ACC112 (cell line): ENCODE results near the gene GNPTAB.
"Not testable (repeated sequence)": the region's sequence is repeated elsewhere in the genome, so short reads cannot be mapped to it uniquely, and the experiment has no call there.

Source experiments
- H2AFZ ChIP-seq: fragments of 200-600 bp; sonication (generic); one replicate; pipeline ENCODE4 v1.6.0; 2017; ENCODE audit warnings: antibody characterized with exemption, low read length; ENCODE audit not compliant: unreplicated experiment
- H3K27ac ChIP-seq: fragments of 200-600 bp; sonication (generic); 2 replicates; pipeline ENCODE4 v1.5.1; 2014; ENCODE audit warnings: low read depth, mild to moderate bottlenecking, antibody characterized with exemption, low read length, moderate library complexity
- H3K27me3 ChIP-seq: fragments of 200-600 bp; sonication (generic); 2 replicates; pipeline ENCODE4 v1.6.1; 2014; ENCODE audit warnings: mild to moderate bottlenecking, antibody characterized with exemption, low read length, moderate library complexity, mixed read lengths; ENCODE audit not compliant: insufficient read depth
- H3K36me3 ChIP-seq: fragments of 200-600 bp; sonication (generic); 2 replicates; pipeline ENCODE4 v1.6.1; 2016; ENCODE audit warnings: mild to moderate bottlenecking, antibody characterized with exemption, low read length, moderate library complexity, mixed read lengths; ENCODE audit not compliant: insufficient read depth
- H3K4me1 ChIP-seq: fragments of 200-600 bp; sonication (generic); one replicate; pipeline ENCODE4 v1.6.1; 2016; ENCODE audit warnings: low read length, mixed read lengths; ENCODE audit not compliant: insufficient read depth, unreplicated experiment, control insufficient read depth
- H3K4me3 ChIP-seq: fragments of 200-600 bp; sonication (generic); 2 replicates; pipeline ENCODE4 v1.5.1; 2014; ENCODE audit warnings: mild to moderate bottlenecking, low read depth, low read length
- H3K79me2 ChIP-seq: fragments of 200-600 bp; sonication (generic); one replicate; pipeline ENCODE4 v1.6.0; 2016; ENCODE audit warnings: low read length; ENCODE audit not compliant: control insufficient read depth, unreplicated experiment, insufficient read depth

The GNPTAB gene

DNA sequence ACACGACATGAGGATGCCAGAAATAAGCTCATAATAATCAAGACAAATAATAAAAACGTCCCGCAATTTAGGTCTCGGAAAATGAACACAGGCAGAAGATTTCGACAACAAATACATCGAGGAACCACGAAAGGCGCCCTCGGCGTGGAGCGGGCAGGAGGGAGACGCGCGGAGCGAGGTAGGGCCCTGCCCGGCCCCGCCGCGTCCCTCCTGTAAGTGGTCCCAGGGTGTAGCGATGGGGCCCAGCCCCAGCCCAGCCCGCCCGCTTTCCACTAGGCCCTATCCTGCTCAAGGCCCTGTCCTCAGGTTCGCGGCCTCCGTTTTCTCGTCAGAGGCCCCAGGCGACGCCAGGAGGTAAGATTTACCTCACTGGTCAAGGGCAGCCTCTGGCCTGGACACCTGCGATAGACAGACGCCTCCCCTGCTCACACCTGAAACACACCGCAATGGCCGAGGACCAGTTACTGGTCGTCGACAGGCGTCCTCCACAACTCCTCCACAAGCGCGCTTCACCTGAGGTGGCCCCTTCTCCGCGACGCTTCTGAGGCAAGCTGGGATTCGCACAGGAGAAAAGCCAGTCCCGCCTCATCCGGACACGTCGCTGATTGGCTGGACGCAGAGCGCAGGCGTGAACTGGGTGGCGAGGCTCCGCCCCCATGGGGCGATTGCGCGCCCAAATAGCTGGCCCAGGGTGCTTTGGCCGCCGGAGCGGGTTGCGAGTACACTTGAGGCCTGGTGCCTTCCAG lies 91.7 kb downstream of the GNPTAB start, which contains the start of gene SYCP3:
Gene SYCP3, minus strand, starts transcription at position 543 of the 746 bp plus-strand sequence. CDS start 1,527 bp downstream, outside the sequence.
- H3K27me3 ChIP-seq = no peaks in the 10 kb centered on the region
- no peaks in the 10 kb centered on the region for H3K79me2 ChIP-seq
- no peak within 1 kb of the TSS for H3K4me3 ChIP-seq
- H3K36me3 ChIP-seq = peaks cover 2% of the 10 kb centered on the region; the same call in 1 of the 2 replicates
- no peak within 1 kb of the TSS for H2AFZ ChIP-seq
- H3K4me1 ChIP-seq = no peaks in the 10 kb centered on the region
- H3K27ac ChIP-seq = no peak within 1 kb of the TSS

- no peaks in the 10 kb centered on the region for H3K27me3 ChIP-seq
- no peaks in the 10 kb centered on the region for H3K79me2 ChIP-seq
- no peak overlapping the region for H2AFZ ChIP-seq
- peaks cover 2% of the 10 kb centered on the region; the same call in 1 of the 2 replicates for H3K36me3 ChIP-seq
- H3K4me3 ChIP-seq = no peak overlapping the region
- H3K4me1 ChIP-seq = no peaks in the 10 kb centered on the region
- H3K27ac ChIP-seq = no peak overlapping the region
These were observed 93.3 kb downstream of the GNPTAB start for GRCh38 chr12:101737476-101737875.

DNA sequence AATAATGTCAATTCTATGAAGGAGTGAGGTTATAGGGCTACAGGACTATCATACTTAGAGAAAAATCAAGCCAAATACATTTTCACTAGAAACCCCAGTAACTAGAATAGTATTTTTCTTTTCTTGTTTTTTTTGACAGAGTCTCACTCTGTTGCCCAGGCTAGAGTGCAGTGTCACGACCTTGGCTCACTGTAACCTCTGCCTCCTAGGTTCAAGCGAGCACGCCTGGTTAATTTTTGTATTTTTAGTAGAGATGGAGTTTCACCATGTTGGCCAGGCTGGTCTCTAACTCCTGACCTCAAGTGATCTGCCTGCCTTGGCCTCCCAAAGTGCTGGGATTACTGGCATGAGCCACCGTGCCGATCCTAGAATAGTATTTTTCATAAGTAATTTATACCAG lies 96.3 kb downstream of the GNPTAB start:
- H3K27ac ChIP-seq, H2AFZ ChIP-seq: not testable (repeated sequence)

DNA sequence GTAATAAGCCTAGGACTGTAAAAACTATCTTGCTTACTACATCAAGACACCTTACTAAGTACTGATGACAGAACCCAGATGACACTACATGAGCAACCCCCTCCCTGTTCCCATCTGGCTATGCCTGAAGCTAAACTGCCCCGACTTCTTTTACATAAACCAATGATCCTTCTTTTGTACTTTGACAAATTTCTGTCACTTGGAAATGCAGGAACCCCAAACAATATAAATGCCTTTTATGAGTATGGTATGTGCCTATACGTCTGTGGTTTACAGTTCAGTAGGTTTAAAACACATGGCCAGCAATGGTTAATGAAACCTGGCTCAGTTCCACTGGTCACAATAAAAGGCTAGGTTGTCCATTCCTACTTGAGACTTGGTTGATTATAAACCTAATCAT lies 97.6 kb downstream of the GNPTAB start:
- Histone ChIP-seq H3K4me1 (no peaks in the 10 kb centered on the region), H3K79me2 (no peaks in the 10 kb centered on the region), H2AFZ (no peak overlapping the region), H3K27me3 (no peaks in the 10 kb centered on the region), H3K27ac (no peak overlapping the region), H3K4me3 (no peak overlapping the region), H3K36me3 (no peaks in the 10 kb centered on the region)

More for the DNA sequence above, 96.3 kb downstream of the GNPTAB start:
- H3K4me1 ChIP-seq, H3K36me3 ChIP-seq, H3K79me2 ChIP-seq, H3K27me3 ChIP-seq, H3K4me3 ChIP-seq: not testable (repeated sequence)

- no peaks in the 10 kb centered on the region; the same call in 1 of the 2 replicates for H3K36me3 ChIP-seq
- no peak overlapping the region for H2AFZ ChIP-seq
- no peaks in the 10 kb centered on the region for H3K27me3 ChIP-seq
- H3K79me2 ChIP-seq = no peaks in the 10 kb centered on the region
- H3K4me1 ChIP-seq = no peaks in the 10 kb centered on the region
- H3K27ac ChIP-seq = no peak overlapping the region
- no peak overlapping the region for H3K4me3 ChIP-seq
These were observed 98.4 kb downstream of the GNPTAB start for GRCh38 chr12:101732318-101732717.

- no peaks in the 10 kb centered on the region for H3K4me1 ChIP-seq
- H3K4me3 ChIP-seq = no peak overlapping the region
- H3K79me2 ChIP-seq = no peaks in the 10 kb centered on the region
- H3K27me3 ChIP-seq = no peaks in the 10 kb centered on the region
- H2AFZ ChIP-seq = no peak overlapping the region
- H3K36me3 ChIP-seq = no peaks in the 10 kb centered on the region; the same call in 1 of the 2 replicates
- no peak overlapping the region for H3K27ac ChIP-seq
These were observed 100.9 kb downstream of the GNPTAB start for GRCh38 chr12:101729842-101730241.

DNA sequence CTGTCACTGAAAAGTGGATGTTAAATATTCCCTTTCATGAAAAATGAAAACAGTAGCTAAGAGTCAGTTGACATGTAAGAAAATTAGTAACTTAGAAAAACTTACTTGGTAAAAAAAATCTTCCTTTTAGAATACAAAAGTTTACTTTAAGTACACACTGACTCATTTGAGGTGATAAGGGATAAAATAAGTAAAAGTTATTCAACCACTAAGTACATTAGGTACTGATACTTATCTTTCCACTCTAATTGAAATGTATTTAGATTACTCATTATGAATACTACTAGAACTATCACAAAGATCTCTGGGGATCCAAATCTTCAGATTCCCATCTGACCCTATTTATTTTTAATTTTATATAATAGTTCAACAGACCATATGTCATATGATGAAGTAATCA lies 103.7 kb downstream of the GNPTAB start:
- Histone ChIP-seq H3K79me2 (no peaks in the 10 kb centered on the region), H3K4me1 (no peaks in the 10 kb centered on the region), H3K27ac (no peak overlapping the region), H3K27me3 (no peaks in the 10 kb centered on the region), H2AFZ (no peak overlapping the region), H3K4me3 (no peak overlapping the region), H3K36me3 (no peaks in the 10 kb centered on the region; the same call in 1 of the 2 replicates)

DNA sequence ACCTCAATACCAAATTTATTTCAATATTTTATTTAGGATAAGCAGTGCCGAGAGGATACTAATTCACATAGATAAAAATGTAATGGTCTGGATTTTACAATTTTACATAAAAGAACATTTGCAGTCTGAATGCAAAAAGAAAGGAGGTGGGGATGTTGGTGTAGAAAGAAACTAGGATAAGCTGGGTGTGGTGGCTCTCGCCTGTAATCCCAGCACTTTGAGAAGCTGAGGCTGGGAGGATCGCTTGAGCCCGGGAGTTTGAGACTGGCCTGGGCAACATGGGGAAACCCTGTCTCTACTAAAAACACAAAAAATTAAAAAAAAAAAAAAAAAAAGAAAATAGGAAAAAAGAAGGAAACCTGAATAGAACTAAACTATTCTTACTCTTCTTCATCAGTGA lies 108.4 kb downstream of the GNPTAB start:
- H3K4me3 ChIP-seq = no peak overlapping the region
- no peak overlapping the region for H2AFZ ChIP-seq
- peaks cover 4% of the 10 kb centered on the region for H3K4me1 ChIP-seq
- H3K36me3 ChIP-seq = no peaks in the 10 kb centered on the region; the same call in 1 of the 2 replicates
- H3K27ac ChIP-seq = no peak overlapping the region
- H3K27me3 ChIP-seq = no peaks in the 10 kb centered on the region
- H3K79me2 ChIP-seq = no peaks in the 10 kb centered on the region

DNA sequence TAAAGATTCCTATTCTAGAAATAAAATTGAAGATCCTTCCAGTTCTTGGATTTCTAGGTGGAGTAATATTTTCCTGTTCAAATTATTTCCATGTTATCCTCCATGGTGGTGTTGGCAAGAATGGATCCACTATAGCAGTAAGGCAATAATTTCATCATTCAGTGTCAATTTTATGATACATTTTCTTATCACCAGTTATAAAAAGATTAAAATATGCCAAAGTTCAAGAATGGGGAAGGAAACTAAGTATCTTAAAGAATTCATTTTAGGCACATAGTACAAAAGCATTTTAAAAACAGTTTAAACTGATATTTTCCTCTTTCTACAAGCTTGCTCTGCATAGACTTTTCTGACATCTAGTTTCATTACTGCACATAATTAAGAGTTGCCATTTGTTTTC lies 110.6 kb downstream of the GNPTAB start:
- no peak overlapping the region for H2AFZ ChIP-seq
- no peak overlapping the region for H3K4me3 ChIP-seq
- H3K27ac ChIP-seq = no peak overlapping the region
- H3K79me2 ChIP-seq = no peaks in the 10 kb centered on the region
- no peaks in the 10 kb centered on the region for H3K36me3 ChIP-seq
- H3K27me3 ChIP-seq = no peaks in the 10 kb centered on the region
- peaks cover 4% of the 10 kb centered on the region for H3K4me1 ChIP-seq

DNA sequence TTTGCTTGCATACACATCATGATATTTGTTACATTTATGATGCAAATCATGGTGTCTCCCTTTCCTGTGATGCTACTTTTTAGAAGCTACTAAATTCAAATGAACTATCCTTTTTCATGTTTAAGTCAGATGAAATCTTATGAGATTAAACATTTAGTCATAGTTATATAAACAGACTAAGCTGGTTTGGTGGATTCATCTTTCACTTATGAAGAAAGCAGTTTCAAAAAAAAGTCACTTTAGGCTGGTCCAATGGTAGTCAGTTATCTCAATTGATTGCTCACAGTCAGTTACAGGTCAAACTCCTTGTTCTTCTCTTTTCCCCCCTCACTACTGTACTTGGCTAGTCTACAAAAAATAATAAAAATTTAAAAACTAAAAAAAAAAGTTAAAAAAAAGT lies 111.2 kb downstream of the GNPTAB start:
- no peak overlapping the region for H2AFZ ChIP-seq
- H3K27ac ChIP-seq = no peak overlapping the region
- peaks cover 4% of the 10 kb centered on the region for H3K4me1 ChIP-seq
- no peaks in the 10 kb centered on the region for H3K27me3 ChIP-seq
- no peak overlapping the region for H3K4me3 ChIP-seq
- H3K79me2 ChIP-seq = no peaks in the 10 kb centered on the region
- H3K36me3 ChIP-seq = no peaks in the 10 kb centered on the region

DNA sequence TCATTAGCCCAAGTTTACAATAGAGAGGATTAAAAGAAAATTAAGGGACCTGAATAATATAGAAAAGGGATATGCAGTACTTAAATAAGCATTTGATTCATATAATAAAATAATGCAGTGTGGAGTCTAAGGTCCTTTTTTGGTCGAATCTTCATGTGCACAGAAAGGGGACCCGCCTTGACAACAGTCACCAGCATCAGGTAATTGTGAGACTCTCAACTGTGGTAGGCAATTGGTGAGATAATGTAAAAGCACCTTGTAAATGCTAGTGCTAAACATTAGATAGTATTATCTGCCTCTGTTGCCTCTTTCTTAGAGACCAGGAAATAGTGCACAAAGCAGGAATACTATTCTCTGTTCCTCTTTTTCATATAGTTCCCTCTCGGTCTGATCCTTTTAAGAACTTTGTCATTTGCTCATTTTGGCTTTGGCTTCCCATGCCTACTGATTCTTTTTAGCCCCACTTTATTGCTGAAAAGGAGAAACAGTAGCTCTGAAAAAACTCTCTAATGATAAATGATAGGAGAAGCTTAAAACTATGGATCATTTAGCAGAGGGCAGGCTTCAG lies 115.8 kb downstream of the GNPTAB start:
- H2AFZ ChIP-seq = no peak overlapping the region
- no peak overlapping the region for H3K4me3 ChIP-seq
- no peaks in the 10 kb centered on the region for H3K27me3 ChIP-seq
- H3K36me3 ChIP-seq = no peaks in the 10 kb centered on the region
- no peaks in the 10 kb centered on the region for H3K79me2 ChIP-seq
- H3K27ac ChIP-seq = no peak overlapping the region
- H3K4me1 ChIP-seq = peaks cover 4% of the 10 kb centered on the region
